Stimulated activated CD8-positive, alpha-beta memory T cell treated with anti-CD3 and anti-CD28 coated beads, Interleukin-7, amount 100 ng/mL, for 4 hours (primary cell): Measurements from ENCODE around the gene TBC1D3I.
"Not testable (repeated sequence)": the region's sequence is repeated elsewhere in the genome, so short reads cannot be mapped to it uniquely, and the experiment has no call there.

Experiments used
- DNase-seq, 2 donors: peaks; one replicate each; pipeline ENCODE4 v3.0.0-alpha.2; 2020; ENCODE audit warnings: low read depth in 2 of 2

The TBC1D3I gene

DNA sequence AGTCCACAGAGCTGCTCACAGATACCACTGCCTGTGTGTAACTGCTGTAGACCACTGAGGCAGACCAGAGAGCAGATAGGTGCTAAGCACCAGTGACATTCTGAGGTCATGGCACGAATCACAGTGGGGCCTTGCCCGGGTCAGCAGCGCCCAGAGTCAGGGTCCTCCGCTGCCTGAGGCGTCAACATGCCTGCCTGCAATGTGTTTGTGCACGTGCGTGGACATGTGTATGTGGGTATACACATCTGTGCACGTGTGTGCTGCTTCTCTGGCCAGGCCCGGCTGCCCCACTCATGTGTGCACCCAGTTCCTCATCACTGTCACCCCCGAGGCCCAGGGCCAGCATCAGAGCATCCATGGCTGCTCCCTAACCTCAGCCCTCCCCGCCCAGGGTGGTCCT, at the start of gene TBC1D3I:
Gene TBC1D3I (minus strand): TSS at position 101 of the 400 bp plus-strand sequence. CDS start 1,585 bp downstream, outside the sequence.
- DNase-seq: not testable (repeated sequence)

DNA sequence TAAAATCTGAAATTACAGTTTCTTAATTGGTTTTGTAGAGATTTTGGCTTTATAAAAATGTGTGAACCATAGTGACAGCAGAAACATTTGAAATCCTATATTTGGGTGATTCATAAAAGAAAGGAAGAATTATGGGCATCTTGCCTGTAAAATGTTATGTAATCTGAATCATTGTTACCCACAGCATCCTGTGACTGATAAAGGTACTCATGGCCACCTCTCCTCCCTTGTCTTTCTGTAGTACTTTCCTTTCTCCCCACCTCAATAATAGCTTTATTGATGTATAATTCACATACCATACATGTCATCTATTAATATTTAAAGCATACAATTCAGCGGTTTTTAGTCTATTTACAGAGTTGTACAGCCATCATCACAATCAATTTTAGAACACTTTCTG, 30.8 kb upstream of the TBC1D3I start:
- not testable (repeated sequence) for DNase-seq

GRCh38 chr17:36289965-36290612, 25.7 kb upstream of the TBC1D3I start:
- DNase-seq: not testable (repeated sequence)

- DNase-seq: not testable (repeated sequence)
These were observed 19.8 kb upstream of the TBC1D3I start for GRCh38 chr17:36284219-36284618.

- not testable (repeated sequence) for DNase-seq
These were observed 18.9 kb upstream of the TBC1D3I start for GRCh38 chr17:36283256-36283655.

DNA sequence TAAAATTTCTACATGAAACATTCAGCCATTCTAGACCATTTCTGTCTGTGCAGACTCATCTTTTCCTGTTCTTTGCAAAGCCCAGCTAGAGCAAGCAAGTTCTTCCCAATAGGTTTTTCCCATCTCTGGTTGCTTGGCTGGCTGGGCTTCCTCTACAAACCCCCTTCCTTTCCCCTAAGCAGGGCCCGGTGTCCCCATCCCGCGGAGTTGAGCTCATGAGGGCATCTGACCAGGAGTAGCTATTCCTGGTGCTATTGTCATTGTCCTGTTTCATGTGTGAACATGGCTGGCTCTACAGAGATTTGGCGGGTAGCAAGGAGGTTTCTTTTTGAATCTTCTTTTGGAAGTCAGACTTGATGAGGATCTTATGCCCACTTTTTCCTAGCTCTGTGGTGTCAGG, 22.3 kb downstream of the TBC1D3I start:
- not testable (repeated sequence) for DNase-seq

- DNase-seq: peak in 1 of 2 donors; percentile 29
These were observed 34.7 kb downstream of the TBC1D3I start for GRCh38 chr17:36229644-36230043.

- DNase-seq: not testable (repeated sequence)
These were observed 41.4 kb downstream of the TBC1D3I start for GRCh38 chr17:36222967-36223366.

- not testable (repeated sequence) for DNase-seq
These were observed 42.7 kb downstream of the TBC1D3I start for GRCh38 chr17:36221581-36222100.

DNA sequence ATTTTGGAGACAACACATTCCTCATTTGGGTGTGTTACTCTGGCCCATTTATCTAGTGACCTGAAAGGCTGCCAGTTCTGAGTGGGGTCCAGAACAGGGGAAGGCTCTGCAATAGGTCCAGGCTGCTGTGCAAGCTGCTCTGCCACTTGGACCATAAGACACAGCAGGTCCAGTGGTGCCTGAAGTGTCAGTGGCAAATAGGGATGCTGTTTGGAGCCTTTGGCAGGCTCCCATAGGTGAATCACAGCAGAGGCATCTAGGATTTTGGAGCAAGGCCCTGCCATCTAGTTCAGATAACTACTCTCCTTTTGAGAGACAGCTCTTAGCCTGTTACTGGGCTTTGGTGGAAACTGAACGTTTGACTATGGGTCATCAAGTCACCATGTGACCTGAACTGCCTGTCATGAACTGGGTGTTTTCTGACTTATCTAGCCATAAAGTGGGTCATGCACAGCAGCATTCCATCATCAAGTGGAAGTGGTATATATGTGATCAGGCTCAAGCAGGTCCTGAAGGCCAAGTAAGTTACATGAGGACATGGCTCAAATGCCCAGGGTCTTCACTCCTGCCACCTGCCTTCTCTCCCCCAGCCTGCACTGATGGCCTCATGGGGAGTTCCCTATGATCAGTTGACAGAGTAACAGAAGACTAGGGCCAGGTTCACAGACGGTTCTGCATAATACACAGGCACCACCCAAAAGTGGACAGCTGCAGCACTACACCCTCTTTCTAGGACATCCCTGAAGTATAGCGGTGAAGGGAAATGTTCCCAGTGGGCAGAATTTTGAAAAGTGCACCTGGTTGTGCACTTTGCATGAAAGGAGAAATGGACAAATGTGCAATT, 43.4 kb downstream of the TBC1D3I start:
- not testable (repeated sequence) for DNase-seq

- DNase-seq: not testable (repeated sequence)
These were observed 44.8 kb downstream of the TBC1D3I start for GRCh38 chr17:36219556-36219955.

- not testable (repeated sequence) for DNase-seq
These were observed 48.7 kb downstream of the TBC1D3I start for GRCh38 chr17:36215406-36216308.

DNA sequence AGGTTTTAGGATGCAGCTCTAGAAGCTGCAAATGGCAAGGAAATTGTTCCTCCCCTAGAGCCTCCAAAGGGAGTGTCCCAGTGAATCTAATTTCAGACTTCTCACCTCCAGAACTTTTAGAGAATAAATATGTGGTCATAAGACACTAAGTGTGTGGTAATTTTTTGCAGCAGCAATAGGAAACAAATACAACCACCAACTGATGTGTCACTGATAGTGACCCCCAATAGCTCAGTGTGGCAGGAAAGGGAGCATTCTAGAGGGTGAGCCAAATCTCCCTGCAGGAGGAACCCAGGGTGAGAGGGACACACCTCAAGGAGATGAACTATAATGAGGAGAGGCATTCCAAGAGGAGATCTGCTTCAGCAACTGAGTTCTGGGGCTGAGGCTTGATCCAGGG, 49.5 kb downstream of the TBC1D3I start:
- no peak for DNase-seq

DNA sequence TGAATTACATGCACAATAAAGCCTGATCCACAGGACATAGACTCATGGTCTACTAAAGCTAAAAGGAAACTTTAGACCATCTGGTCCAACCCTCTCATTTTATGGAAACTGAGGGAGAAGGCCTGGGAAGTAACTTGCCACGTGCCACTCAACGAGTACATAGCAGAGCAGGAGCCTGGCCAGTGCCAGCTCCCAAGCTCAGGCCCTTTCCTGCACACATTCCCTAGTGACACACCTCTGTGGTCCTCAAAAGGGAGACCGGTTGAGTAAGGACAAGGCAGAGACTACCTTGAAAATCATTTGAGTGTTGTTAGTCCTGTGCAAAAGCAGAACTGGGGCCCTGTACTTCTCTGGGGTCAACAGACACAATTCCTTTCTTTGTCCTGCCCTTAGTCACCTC, 50.7 kb downstream of the TBC1D3I start:
- no peak for DNase-seq

GRCh38 chr17:36212966-36213365, 51.4 kb downstream of the TBC1D3I start:
- DNase-seq: no peak

- no peak for DNase-seq
These were observed 52.1 kb downstream of the TBC1D3I start for GRCh38 chr17:36212272-36212605.

DNA sequence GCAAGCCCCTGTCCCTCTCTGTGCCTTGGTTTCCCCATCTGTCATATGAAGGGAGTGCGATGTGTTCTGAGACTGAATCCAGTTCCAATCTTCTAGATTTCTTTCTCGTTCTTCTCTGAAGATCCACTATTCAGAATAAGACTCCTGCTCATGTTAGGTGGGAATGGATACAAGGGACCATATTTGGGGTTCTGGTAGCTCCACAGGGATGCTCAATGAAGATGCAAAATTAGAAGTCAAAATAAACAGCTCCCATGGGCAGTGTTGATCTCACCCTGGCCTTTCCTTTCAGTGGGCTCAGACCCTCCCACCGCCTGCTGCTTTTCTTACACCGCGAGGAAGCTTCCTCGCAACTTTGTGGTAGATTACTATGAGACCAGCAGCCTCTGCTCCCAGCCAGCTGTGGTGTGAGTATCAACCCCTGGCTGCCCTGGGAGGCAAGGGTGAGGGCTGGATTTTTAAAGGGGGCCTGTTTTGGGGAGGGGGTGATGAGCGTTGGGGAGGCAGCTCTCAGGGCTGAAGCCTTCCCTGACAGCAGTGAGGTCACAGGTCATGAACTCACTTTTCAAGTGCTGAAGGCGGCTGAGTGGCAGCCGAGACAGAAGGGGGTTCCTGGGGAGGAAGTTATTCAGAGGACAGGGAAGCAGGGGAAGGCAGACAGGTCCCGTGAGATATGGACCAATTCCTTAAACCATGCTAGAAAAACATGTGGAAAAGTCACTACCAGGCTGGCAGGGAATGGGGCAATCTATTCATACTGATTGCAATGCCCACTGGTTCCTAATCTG, 52.7 kb downstream of the TBC1D3I start:
- not testable (repeated sequence) for DNase-seq

DNA sequence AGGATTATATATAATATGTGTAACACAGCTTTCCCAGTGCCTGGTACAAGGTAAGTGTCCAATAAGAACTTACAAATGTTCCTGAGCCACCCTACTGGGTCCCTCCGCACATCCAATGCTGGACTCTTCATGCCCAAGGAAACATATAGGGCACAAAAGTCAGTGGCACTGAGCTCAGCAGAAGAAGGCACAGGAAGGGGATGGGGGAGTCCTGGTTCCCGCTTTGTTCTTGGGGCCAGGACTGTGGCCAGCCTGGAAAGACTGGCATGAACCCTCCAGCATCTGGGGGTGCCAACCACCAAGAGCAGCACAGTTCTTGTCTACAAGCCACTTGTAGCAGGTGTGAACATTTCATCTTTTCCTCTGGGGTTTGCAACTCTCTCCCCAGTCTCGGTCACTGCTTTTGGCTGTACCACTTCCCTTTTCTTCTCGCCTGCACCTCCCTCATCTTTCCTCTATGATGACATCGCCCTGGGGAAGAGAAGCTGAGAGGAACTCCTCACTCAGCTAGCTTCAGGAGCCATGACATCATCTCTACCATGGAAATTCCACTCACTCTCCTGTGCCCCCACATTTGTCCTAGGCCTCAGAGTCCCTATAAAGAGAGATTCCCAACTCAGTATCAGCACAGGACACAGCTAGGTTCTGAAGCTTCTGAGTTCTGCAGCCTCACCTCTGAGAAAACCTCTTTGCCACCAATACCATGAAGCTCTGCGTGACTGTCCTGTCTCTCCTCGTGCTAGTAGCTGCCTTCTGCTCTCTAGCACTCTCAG, 53.7 kb downstream of the TBC1D3I start, which contains the start of gene CCL4L2:
Gene CCL4L2 (plus strand): TSS at position 625 of the 773 bp plus-strand sequence.
- not testable (repeated sequence) for DNase-seq

DNA sequence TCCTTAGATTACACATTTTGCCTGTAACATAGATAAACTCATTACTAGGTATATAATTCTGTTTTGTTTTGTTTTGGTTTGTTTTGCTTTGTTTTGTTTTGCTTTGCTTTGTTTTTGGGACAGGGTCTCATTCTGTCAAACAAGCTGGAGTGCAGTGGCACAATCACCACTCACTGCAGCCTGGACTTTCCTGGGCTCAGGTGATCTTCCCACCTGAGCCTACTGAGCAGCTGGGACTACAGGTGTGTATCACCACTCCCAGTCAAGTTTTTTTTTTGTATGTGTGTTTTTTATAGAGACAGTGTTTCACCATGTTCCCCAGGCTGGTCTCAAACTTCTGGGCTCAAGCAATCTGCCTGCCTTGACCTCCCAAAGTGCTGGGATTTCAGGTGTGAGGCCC, 54.8 kb downstream of the TBC1D3I start:
- DNase-seq: no peak

DNA sequence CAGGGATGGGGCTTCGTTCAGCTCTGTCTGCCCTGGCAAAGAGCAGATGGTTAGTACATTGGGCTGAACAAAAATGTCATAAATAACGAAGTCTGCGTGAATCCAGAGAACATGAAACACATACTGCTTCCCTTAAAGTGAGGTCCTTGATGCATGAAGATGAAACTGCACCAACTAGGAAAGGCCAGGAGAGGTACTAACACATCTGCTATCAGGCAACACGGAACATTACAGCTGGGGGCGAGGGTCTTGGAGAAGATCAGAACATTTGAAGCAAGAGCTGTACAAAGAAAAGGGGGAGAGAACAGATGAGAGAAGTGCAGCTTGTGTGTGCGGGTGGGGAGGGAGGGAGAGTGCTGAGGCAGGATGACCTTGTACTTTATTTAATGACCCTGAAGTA, 57.0 kb downstream of the TBC1D3I start:
- not testable (repeated sequence) for DNase-seq
